Endothelial cell of hepatic sinusoid (primary cell): ENCODE measurements around the gene BBX.
"Not testable (repeated sequence)": the region's sequence is repeated elsewhere in the genome, so short reads cannot be mapped to it uniquely, and the experiment has no call there.

Experiments used
- in situ Hi-C: cut with HindIII; loops from 2 replicates; pipeline ENCODE4 v1.10.0; 2017; ENCODE audit warnings: low sequenced_read_pairs

Gene BBX

GRCh38 chr3:107540857-107541256 is 18.1 kb downstream of the BBX start:
- in situ Hi-C loops: no loop called here

- in situ Hi-C loops: no loop called here
These were observed 19.9 kb downstream of the BBX start for GRCh38 chr3:107542665-107543064.

- in situ Hi-C loops: no loop called here
These were observed 20.9 kb downstream of the BBX start for GRCh38 chr3:107543666-107544065.

GRCh38 chr3:107545680-107546120 is 22.9 kb downstream of the BBX start:
- in situ Hi-C loops: no loop called here

GRCh38 chr3:107548601-107549000 is 25.8 kb downstream of the BBX start:
- in situ Hi-C loops: no loop called here

GRCh38 chr3:107555359-107555758 is 32.6 kb downstream of the BBX start:
- in situ Hi-C loops: no loop called here

GRCh38 chr3:107557743-107558142 is 35.0 kb downstream of the BBX start:
- in situ Hi-C loops: no loop called here

GRCh38 chr3:107560166-107560565 is 37.4 kb downstream of the BBX start:
- in situ Hi-C loops: no loop called here

GRCh38 chr3:107561980-107562379 is 39.2 kb downstream of the BBX start:
- in situ Hi-C loops: no loop called here

GRCh38 chr3:107562969-107563529 is 40.3 kb downstream of the BBX start:
- in situ Hi-C loops: no loop called here

- in situ Hi-C loops: not testable (repeated sequence)
These were observed 42.5 kb downstream of the BBX start for GRCh38 chr3:107565244-107565643.

GRCh38 chr3:107571089-107571488 is 48.3 kb downstream of the BBX start:
- in situ Hi-C loops: not testable (repeated sequence)

- in situ Hi-C loops: not testable (repeated sequence)
These were observed 48.7 kb downstream of the BBX start for GRCh38 chr3:107571492-107571891.

GRCh38 chr3:107574650-107575049 is 51.9 kb downstream of the BBX start:
- in situ Hi-C loops: no loop called here

GRCh38 chr3:107578091-107578490 is 55.3 kb downstream of the BBX start:
- in situ Hi-C loops: no loop called here

- in situ Hi-C loops: no loop called here
These were observed 55.8 kb downstream of the BBX start for GRCh38 chr3:107578523-107578922.

- in situ Hi-C loops: no loop called here
These were observed 56.6 kb downstream of the BBX start for GRCh38 chr3:107579371-107579770.

GRCh38 chr3:107581230-107581629 is 58.5 kb downstream of the BBX start:
- in situ Hi-C loops: no loop called here

- in situ Hi-C loops: no loop called here
These were observed 65.5 kb downstream of the BBX start for GRCh38 chr3:107588217-107588616.

- in situ Hi-C loops: no loop called here
These were observed 66.7 kb downstream of the BBX start for GRCh38 chr3:107589454-107589853.

GRCh38 chr3:107590786-107591185 is 68.0 kb downstream of the BBX start:
- in situ Hi-C loops: no loop called here

GRCh38 chr3:107592073-107592472 is 69.3 kb downstream of the BBX start:
- in situ Hi-C loops: no loop called here

GRCh38 chr3:107594870-107595269 is 72.1 kb downstream of the BBX start:
- in situ Hi-C loops: no loop called here
